IMR-90 (cell line): ENCODE results near the gene SNX5. TPM values are rescaled to one million over a fixed set of nuclear protein-coding genes. Genes with fewer than 3 reads are reported as not detected.

Experiments used
- ATAC-seq: fragments of 200-7000 bp; cut with Tn5 transposase; 2 replicates; pipeline ENCODE4 v1.9.1; 2020; ENCODE audit warnings: low read depth, mild to moderate bottlenecking, moderate library complexity
- BruUV-seq: library from RNA; stranded (reverse); fragments of 400-500 nt; replicated peaks from 2 replicates; lab custom pipeline; 2021; lab: Mats Ljungman, UMichigan
- CTCF ChIA-PET: fragments of 300-600 bp; formaldehyde crosslinking; extraction: SDS; loops from one replicate; lab custom pipeline; 2021; ENCODE audit warnings: antibody characterized with exemption; lab: Yijun Ruan, JAX
- POLR2A ChIA-PET: fragments of 300-600 bp; sonication (Branson Sonifier 250); formaldehyde crosslinking; loops from one replicate; lab custom pipeline; 2022; ENCODE audit warnings: antibody characterized with exemption; ENCODE audit not compliant: unreplicated experiment; lab: Charles Lee
- DNase-seq: peaks from one replicate; pipeline ENCODE4 v3.0.0; 2013
- H2AFZ ChIP-seq: replicated peaks from 2 replicates; pipeline ENCODE3; 2013; ENCODE audit warnings: low read length, mild to moderate bottlenecking; ENCODE audit not compliant: poor library complexity
- H2AK5ac ChIP-seq: 2 replicates; pipeline ENCODE4 v1.6.1; 2013; ENCODE audit warnings: low read depth, low read length, inconsistent platforms
- H2AK9ac ChIP-seq: replicated peaks from 2 replicates; pipeline ENCODE3; 2013; ENCODE audit warnings: mild to moderate bottlenecking, low read depth, low read length, moderate library complexity; ENCODE audit not compliant: poor library complexity
- H2BK120ac ChIP-seq: 2 replicates; pipeline ENCODE4 v1.6.1; 2013; ENCODE audit warnings: low read depth, low read length, inconsistent platforms
- H2BK15ac ChIP-seq: 3 replicates; pipeline ENCODE4 v1.6.1; 2013; ENCODE audit warnings: low read depth, low read length, inconsistent platforms
- H2BK20ac ChIP-seq: 2 replicates; pipeline ENCODE4 v1.6.1; 2013; ENCODE audit warnings: low read depth, mild to moderate bottlenecking, inconsistent platforms, low read length, moderate library complexity
- H2BK5ac ChIP-seq: 2 replicates; pipeline ENCODE4 v1.6.1; 2013; ENCODE audit warnings: mild to moderate bottlenecking, low read depth, low read length, inconsistent platforms; ENCODE audit not compliant: poor library complexity, severe bottlenecking
- H3K14ac ChIP-seq: replicated peaks from 2 replicates; pipeline ENCODE4 v1.6.1; 2013; ENCODE audit warnings: low read depth, low read length, inconsistent platforms
- H3K18ac ChIP-seq: 2 replicates; pipeline ENCODE4 v1.6.1; 2013; ENCODE audit warnings: low read depth, low read length, control low read depth
- H3K23ac ChIP-seq: 2 replicates; pipeline ENCODE4 v1.6.1; 2013; ENCODE audit warnings: low read depth, low read length, inconsistent platforms
- H3K27ac ChIP-seq: 2 replicates; pipeline ENCODE4 v1.5.1; 2013; ENCODE audit warnings: mild to moderate bottlenecking, control low read depth, low read length; ENCODE audit not compliant: insufficient read depth
- H3K27me3 ChIP-seq: 2 replicates; pipeline ENCODE4 v1.6.1; 2013; ENCODE audit warnings: low read length; ENCODE audit not compliant: control insufficient read depth, insufficient read depth
- H3K36me3 ChIP-seq: 2 replicates; pipeline ENCODE4 v1.6.1; 2013; ENCODE audit warnings: low read length, mixed read lengths; ENCODE audit not compliant: control insufficient read depth, insufficient read depth
- H3K4ac ChIP-seq: 2 replicates; pipeline ENCODE4 v1.6.1; 2013; ENCODE audit warnings: low read depth, low read length, inconsistent platforms
- H3K4me1 ChIP-seq: 2 replicates; pipeline ENCODE4 v1.6.1; 2013; ENCODE audit warnings: low read length, mixed read lengths; ENCODE audit not compliant: control insufficient read depth, insufficient read depth
- H3K4me2 ChIP-seq: 2 replicates; pipeline ENCODE4 v1.6.1; 2013; ENCODE audit warnings: low read depth, mild to moderate bottlenecking, control low read depth, low read length, moderate library complexity
- H3K4me3 ChIP-seq: 2 replicates; pipeline ENCODE4 v1.5.1; 2013; ENCODE audit warnings: low read depth, mild to moderate bottlenecking, control low read depth, low read length, moderate library complexity; ENCODE audit not compliant: insufficient read depth
- H3K56ac ChIP-seq: 2 replicates; pipeline ENCODE4 v1.6.1; 2013; ENCODE audit warnings: low read length, inconsistent platforms; ENCODE audit not compliant: insufficient read depth; ENCODE audit errors: extremely low read depth
- H3K79me1 ChIP-seq, 2 experiments: 2 replicates each; pipeline ENCODE4 v1.6.1; 2013; ENCODE audit warnings: low read length in 2 of 2, inconsistent platforms in 1 of 2, low read depth in 1 of 2
- H3K9ac ChIP-seq: 2 replicates; pipeline ENCODE4 v1.6.1; 2013; ENCODE audit warnings: low read depth, low read length, control low read depth
- H3K9me1 ChIP-seq: 2 replicates; pipeline ENCODE4 v1.6.1; 2013; ENCODE audit warnings: low read length, inconsistent platforms; ENCODE audit not compliant: insufficient read depth
- H3K9me3 ChIP-seq: 2 replicates; pipeline ENCODE4 v1.6.1; 2013; ENCODE audit warnings: low read length; ENCODE audit not compliant: control insufficient read depth, insufficient read depth
- H4K20me1 ChIP-seq: 2 replicates; pipeline ENCODE4 v1.6.1; 2013; ENCODE audit warnings: low read length, inconsistent platforms; ENCODE audit not compliant: insufficient read depth
- H4K5ac ChIP-seq: 2 replicates; pipeline ENCODE4 v1.6.1; 2013; ENCODE audit warnings: mild to moderate bottlenecking, low read depth, low read length, control low read depth
- H4K8ac ChIP-seq, 2 experiments: 2 replicates each; pipeline ENCODE4 v1.6.1; 2013; ENCODE audit warnings: low read depth in 2 of 2, low read length in 2 of 2, control low read depth in 1 of 2, inconsistent platforms in 1 of 2
- H4K91ac ChIP-seq: 2 replicates; pipeline ENCODE4 v1.6.1; 2013; ENCODE audit warnings: low read depth, low read length, inconsistent platforms; ENCODE audit not compliant: insufficient read depth
- BHLHE40 ChIP-seq: fragments of 150-350 bp; IDR thresholded peaks from 2 replicates; pipeline ENCODE4 v1.6.1; 2016; ENCODE audit warnings: mild to moderate bottlenecking, low read depth, low read length
- CEBPB ChIP-seq: IDR thresholded peaks from 2 replicates; pipeline ENCODE4 v1.6.1; 2012; ENCODE audit warnings: low read depth, low read length, improper control_type of control experiment
- CHD1 ChIP-seq: IDR thresholded peaks from 2 replicates; pipeline ENCODE4 v1.6.1; 2012; ENCODE audit warnings: low read depth, low read length, improper control_type of control experiment
- ELK1 ChIP-seq: fragments of 150-350 bp; IDR thresholded peaks from 2 replicates; pipeline ENCODE4 v1.6.1; 2016; ENCODE audit warnings: low read depth, mild to moderate bottlenecking, low read length, moderate library complexity, borderline replicate concordance
- FOS ChIP-seq: fragments of 150-350 bp; IDR thresholded peaks from 2 replicates; pipeline ENCODE4 v1.6.1; 2016; ENCODE audit warnings: low read depth, low read length
- MAFK ChIP-seq: IDR thresholded peaks from 2 replicates; pipeline ENCODE4 v1.6.1; 2012; ENCODE audit warnings: low read depth, low read length, improper control_type of control experiment
- MAZ ChIP-seq: IDR thresholded peaks from 2 replicates; pipeline ENCODE4 v1.6.1; 2012; ENCODE audit warnings: low read depth, mild to moderate bottlenecking, low read length, improper control_type of control experiment, moderate library complexity, borderline replicate concordance
- NFE2L2 ChIP-seq: fragments of 150-350 bp; IDR thresholded peaks from 2 replicates; pipeline ENCODE4 v1.6.1; 2016; ENCODE audit warnings: low read depth, mild to moderate bottlenecking, low read length
- POLR2A ChIP-seq: IDR thresholded peaks from 2 replicates; pipeline ENCODE4 v1.6.1; 2012; ENCODE audit warnings: mild to moderate bottlenecking, low read depth, low read length
- RAD21 ChIP-seq: IDR thresholded peaks from 2 replicates; pipeline ENCODE4 v1.6.1; 2012; ENCODE audit warnings: low read length, improper control_type of control experiment
- RCOR1 ChIP-seq: IDR thresholded peaks from 2 replicates; pipeline ENCODE4 v1.6.1; 2012; ENCODE audit warnings: mild to moderate bottlenecking, low read length, improper control_type of control experiment; ENCODE audit not compliant: insufficient replicate concordance
- RFX5 ChIP-seq: IDR thresholded peaks from 2 replicates; pipeline ENCODE4 v1.8.0; 2012; ENCODE audit warnings: low read depth, mild to moderate bottlenecking, low read length, moderate library complexity
- SMC3 ChIP-seq: fragments of 150-350 bp; IDR thresholded peaks from 2 replicates; pipeline ENCODE4 v1.6.1; 2016; ENCODE audit warnings: low read depth, mild to moderate bottlenecking, antibody characterized with exemption, low read length, moderate library complexity
- WGBS, 2 experiments: methylation state at CpG; one replicate each; pipeline versions ENCODE4 v1.1.5 to v1.1.7; 2013; ENCODE audit warnings: missing lambda C conversion rate in 2 of 2; ENCODE audit not compliant: insufficient read length in 1 of 2; ENCODE audit errors: extremely low coverage in 2 of 2; 5-methylcytosine and 5-hydroxymethylcytosine counted together
- dilution Hi-C: fragments of 300-500 bp; cut with HindIII; formaldehyde crosslinking; loops from one replicate; pipeline ENCODE4 v1.14.3; 2018; ENCODE audit warnings: low sequenced_read_pairs; ENCODE audit not compliant: unreplicated experiment
- in situ Hi-C: fragments of 300-500 bp; cut with MboI; formaldehyde crosslinking; loops from 3 replicates; pipeline ENCODE4 v1.14.3; 2019; ENCODE audit warnings: low sequenced_read_pairs, inconsistent platforms, mixed read lengths
- intact Hi-C: fragments of 100-400 bp; cut with micrococcal nuclease; formaldehyde crosslinking; loops from 2 replicates; pipeline ENCODE4 v1.10.0; 2022
- polyA plus RNA-seq, 3 experiments: library from polyadenylated mRNA; depleted of rRNA; stranded (reverse); fragments of >200 nt; gene quantifications; 2 replicates each; pipeline ENCODE4 v1.2.3, GENCODE V29; 2012; ENCODE audit warnings: low replicate concordance in 1 of 3
- total RNA-seq: library from RNA; depleted of rRNA; stranded (reverse); fragments of >200 nt; gene quantifications from 2 replicates; pipeline ENCODE4 v1.2.3, GENCODE V29; 2012
- TF ChIP-seq, protein P1 (sequence below): conservative IDR thresholded peaks from 2 replicates; pipeline ENCODE4 v1.5.1; 2012; ENCODE audit warnings: mild to moderate bottlenecking, low read depth, low read length, improper control_type of control experiment

The SNX5 gene
- total and polyA plus RNA-seq, 2 of the 4 experiments (the other 2 are of a cell fraction), result 65.4 to 92.8 TPM

- DNase-seq (no peak), ATAC-seq (peak; percentile 62)
- in situ Hi-C loops (no loop called here), dilution Hi-C loops (no loop called here), intact Hi-C loops (no loop called here)
- Histone ChIP-seq H4K8ac (no peak overlapping the region; a peak in 1 of 4 replicates), H3K4me3 (no peak overlapping the region), H3K18ac (peak overlapping the region; percentile 62; the same call in 1 of the 2 replicates), H3K27ac (peak overlapping the region; percentile 25; the same call in 1 of the 2 replicates), H3K36me3 (no peaks in the 10 kb centered on the region), H4K20me1 (no peaks in the 10 kb centered on the region), H3K9me1 (no peaks in the 10 kb centered on the region), H3K27me3 (no peaks in the 10 kb centered on the region), H4K91ac (no peak overlapping the region), H2AK9ac (no peak overlapping the region), H3K23ac (no peak overlapping the region), H2AK5ac (peak overlapping the region; percentile 20; the same call in 1 of the 2 replicates), H2BK5ac (no peak overlapping the region), H3K4me2 (no peak overlapping the region), H3K9ac (no peak overlapping the region), H4K5ac (no peak overlapping the region), H2BK120ac (0 out of 2 replicates have a peak overlapping the region, but pooled peaks have one; percentile 12), H2BK15ac (no peak overlapping the region), H3K4ac (no peak overlapping the region), H3K79me1 (no peaks in the 10 kb centered on the region), H3K9me3 (no peaks in the 10 kb centered on the region), H3K56ac (no peak overlapping the region), H3K4me1 (peaks cover 4% of the 10 kb centered on the region; the same call in 1 of the 2 replicates), H2AFZ (no peak overlapping the region), H2BK20ac (peak overlapping the region; percentile 27; the same call in 1 of the 2 replicates), H3K14ac (no peak overlapping the region)
- no TSS peak for BruUV-seq
- POLR2A ChIA-PET, result interaction anchor here (0.8 kb wide), 1 partner anchor 17 kb away, joined by 3 read pairs; no protein-coding TSS in a partner anchor
- 83% methylated on average over 2 of the region's 7 CpGs; no CpG with 5 or more reads in 1 of the 2 experiments for WGBS, 2 experiments
- CTCF ChIA-PET, result interaction anchor here (0.6 kb wide), 2 partner anchors 15 to 337 kb away, joined by 3 to 4 read pairs; no protein-coding TSS in a partner anchor
- TF ChIP-seq ELK1 (no peak), POLR2A (no peak), NFE2L2 (no peak), CHD1 (no peak), FOS (no peak), RFX5 (no peak), RAD21 (no peak), MAFK (no peak), MAZ (no peak), SMC3 (no peak), RCOR1 (no peak), CEBPB (no peak), BHLHE40 (no peak)
- TF ChIP-seq, protein P1, sequence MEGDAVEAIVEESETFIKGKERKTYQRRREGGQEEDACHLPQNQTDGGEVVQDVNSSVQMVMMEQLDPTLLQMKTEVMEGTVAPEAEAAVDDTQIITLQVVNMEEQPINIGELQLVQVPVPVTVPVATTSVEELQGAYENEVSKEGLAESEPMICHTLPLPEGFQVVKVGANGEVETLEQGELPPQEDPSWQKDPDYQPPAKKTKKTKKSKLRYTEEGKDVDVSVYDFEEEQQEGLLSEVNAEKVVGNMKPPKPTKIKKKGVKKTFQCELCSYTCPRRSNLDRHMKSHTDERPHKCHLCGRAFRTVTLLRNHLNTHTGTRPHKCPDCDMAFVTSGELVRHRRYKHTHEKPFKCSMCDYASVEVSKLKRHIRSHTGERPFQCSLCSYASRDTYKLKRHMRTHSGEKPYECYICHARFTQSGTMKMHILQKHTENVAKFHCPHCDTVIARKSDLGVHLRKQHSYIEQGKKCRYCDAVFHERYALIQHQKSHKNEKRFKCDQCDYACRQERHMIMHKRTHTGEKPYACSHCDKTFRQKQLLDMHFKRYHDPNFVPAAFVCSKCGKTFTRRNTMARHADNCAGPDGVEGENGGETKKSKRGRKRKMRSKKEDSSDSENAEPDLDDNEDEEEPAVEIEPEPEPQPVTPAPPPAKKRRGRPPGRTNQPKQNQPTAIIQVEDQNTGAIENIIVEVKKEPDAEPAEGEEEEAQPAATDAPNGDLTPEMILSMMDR, result no peak
Measured at GRCh38 chr20:17917832-17918618, 50.6 kb downstream of the SNX5 start.
